Measurements from ENCODE around the gene PTTG1IP2. TPM values are rescaled to one million over a fixed set of nuclear protein-coding genes. Genes with fewer than 3 reads are reported as not detected.
A peak's percentile ranks its signal among the peaks of the same experiment; 100 is the strongest.

PTTG1IP2 gene
- polyA plus RNA-seq, 3 donors: not detected

- no peak overlapping the region for H3K9ac ChIP-seq (ENCODE audit: insufficient read depth, low read length, poor library complexity, severe bottlenecking)
- WGBS (ENCODE audit: insufficient coverage): 46% methylated on average over 3 of the region's 5 CpGs
- Mint-ChIP-seq H3K27me3 (ENCODE audit: low read depth in 3 of 3) (peaks cover 0 to 6% (median 6%) of the 10 kb centered on the region in 3 donors), H3K4me3 (no peak overlapping the region), H3K4me1 (no peaks in the 10 kb centered on the region), H3K9me3 (no peaks in the 10 kb centered on the region), H3K27ac (no peak overlapping the region), H3K36me3 (no peaks in the 10 kb centered on the region)
- no peaks in the 10 kb centered on the region for H4K20me1 ChIP-seq (ENCODE audit: insufficient read depth, low read length)
- H3K27me3 ChIP-seq (ENCODE audit: control insufficient read depth in 2 of 2, insufficient read depth in 2 of 2, low read length in 2 of 2): peaks cover 0 to 3% of the 10 kb centered on the region in 2 donors
- no peak overlapping the region for H3K27ac ChIP-seq (ENCODE audit: low read depth in 1 of 2, low read length in 2 of 2)
- H3K79me2 ChIP-seq (ENCODE audit: insufficient read depth, low read length): no peaks in the 10 kb centered on the region
- no peak overlapping the region for H3K4me3 ChIP-seq (replicated peaks in 1 of 3; ENCODE audit: low read depth in 2 of 3, low read length in 3 of 3)
- TF ChIP-seq, protein P1, sequence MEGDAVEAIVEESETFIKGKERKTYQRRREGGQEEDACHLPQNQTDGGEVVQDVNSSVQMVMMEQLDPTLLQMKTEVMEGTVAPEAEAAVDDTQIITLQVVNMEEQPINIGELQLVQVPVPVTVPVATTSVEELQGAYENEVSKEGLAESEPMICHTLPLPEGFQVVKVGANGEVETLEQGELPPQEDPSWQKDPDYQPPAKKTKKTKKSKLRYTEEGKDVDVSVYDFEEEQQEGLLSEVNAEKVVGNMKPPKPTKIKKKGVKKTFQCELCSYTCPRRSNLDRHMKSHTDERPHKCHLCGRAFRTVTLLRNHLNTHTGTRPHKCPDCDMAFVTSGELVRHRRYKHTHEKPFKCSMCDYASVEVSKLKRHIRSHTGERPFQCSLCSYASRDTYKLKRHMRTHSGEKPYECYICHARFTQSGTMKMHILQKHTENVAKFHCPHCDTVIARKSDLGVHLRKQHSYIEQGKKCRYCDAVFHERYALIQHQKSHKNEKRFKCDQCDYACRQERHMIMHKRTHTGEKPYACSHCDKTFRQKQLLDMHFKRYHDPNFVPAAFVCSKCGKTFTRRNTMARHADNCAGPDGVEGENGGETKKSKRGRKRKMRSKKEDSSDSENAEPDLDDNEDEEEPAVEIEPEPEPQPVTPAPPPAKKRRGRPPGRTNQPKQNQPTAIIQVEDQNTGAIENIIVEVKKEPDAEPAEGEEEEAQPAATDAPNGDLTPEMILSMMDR (IDR thresholded peaks at IDR 0.05): peak; percentile 34
- H3K4me2 ChIP-seq (replicated peaks; ENCODE audit: extremely low read depth, low read length, poor library complexity, severe bottlenecking): no peak overlapping the region
- H2AFZ ChIP-seq (ENCODE audit: insufficient read depth, low read depth, low read length, poor library complexity, severe bottlenecking): no peak overlapping the region
- no peaks in the 10 kb centered on the region for H3K36me3 ChIP-seq (replicated peaks in 1 of 2; ENCODE audit: control insufficient read depth in 1 of 2, insufficient read depth in 2 of 2, low read length in 2 of 2)
- H3K4me1 ChIP-seq (ENCODE audit: control insufficient read depth in 1 of 2, insufficient read depth in 2 of 2, low read length in 2 of 2): no peaks in the 10 kb centered on the region
- no peak for DNase-seq
- no peaks in the 10 kb centered on the region for H3K9me3 ChIP-seq (replicated peaks in 1 of 2; ENCODE audit: control insufficient read depth in 1 of 2, insufficient read depth in 1 of 2, low read length in 2 of 2)
- intact Hi-C loops (cut with micrococcal nuclease): no loop called here
Measured at GRCh38 chr7:90520484-90520883, 51.0 kb downstream of the PTTG1IP2 start.

- Histone ChIP-seq H3K4me1 (ENCODE audit: control insufficient read depth in 1 of 2, insufficient read depth in 2 of 2, low read length in 2 of 2) (peaks cover 0 to 11% of the 10 kb centered on the region in 2 donors), H3K9me3 (replicated peaks in 1 of 2; ENCODE audit: control insufficient read depth in 1 of 2, insufficient read depth in 1 of 2, low read length in 2 of 2) (no peaks in the 10 kb centered on the region), H3K27me3 (ENCODE audit: control insufficient read depth in 2 of 2, insufficient read depth in 2 of 2, low read length in 2 of 2) (peaks cover 9 to 35% of the 10 kb centered on the region in 2 donors), H3K36me3 (replicated peaks in 1 of 2; ENCODE audit: control insufficient read depth in 1 of 2, insufficient read depth in 2 of 2, low read length in 2 of 2) (no peaks in the 10 kb centered on the region), H3K9ac (ENCODE audit: insufficient read depth, low read length, poor library complexity, severe bottlenecking) (no peak overlapping the region), H3K4me2 (replicated peaks; ENCODE audit: extremely low read depth, low read length, poor library complexity, severe bottlenecking) (no peak overlapping the region), H3K4me3 (replicated peaks in 1 of 3; ENCODE audit: low read depth in 2 of 3, low read length in 3 of 3) (no peak overlapping the region), H2AFZ (ENCODE audit: insufficient read depth, low read depth, low read length, poor library complexity, severe bottlenecking) (no peak overlapping the region), H3K79me2 (ENCODE audit: insufficient read depth, low read length) (no peaks in the 10 kb centered on the region), H3K27ac (ENCODE audit: low read depth in 1 of 2, low read length in 2 of 2) (no peak overlapping the region), H4K20me1 (ENCODE audit: insufficient read depth, low read length) (no peaks in the 10 kb centered on the region)
- intact Hi-C loops (cut with micrococcal nuclease): no loop called here
- no CpG with 5 or more reads among the region's 1 CpG for WGBS (ENCODE audit: insufficient coverage)
- TF ChIP-seq, protein P1 (IDR thresholded peaks at IDR 0.05): no peak
- peak overlapping the region in 1 of 2 donors; percentile 51 for H3K4me3 Mint-ChIP-seq
- H3K36me3 Mint-ChIP-seq: peaks cover 0 to 4% of the 10 kb centered on the region in 2 donors
- peaks cover 6 to 27% (median 12%) of the 10 kb centered on the region in 3 donors for H3K27me3 Mint-ChIP-seq (ENCODE audit: low read depth in 3 of 3)
- H3K4me1 Mint-ChIP-seq: peaks cover 9% of the 10 kb centered on the region
- H3K27ac Mint-ChIP-seq: peak overlapping the region in 2 of 7 donors; percentile 3 to 64
- peaks cover 0 to 8% (median 4%) of the 10 kb centered on the region in 7 donors for H3K9me3 Mint-ChIP-seq
- peak; percentile 67 to 85 (median 68) for DNase-seq
Measured at GRCh38 chr7:90530263-90530662, 60.8 kb downstream of the PTTG1IP2 start.

All from CD14-positive monocyte (primary cell).